GM23338 (cell line): ENCODE measurements around the gene CCDC91. TPM values are rescaled to one million over a fixed set of nuclear protein-coding genes. Genes with fewer than 3 reads are reported as not detected.

ENCODE experiments used
- ATAC-seq: fragments of 200-7000 bp; cut with Tn5 transposase; 3 replicates; pipeline ENCODE4 v1.9.1; 2020
- DNase-seq: peaks from one replicate; pipeline ENCODE4 v3.0.0-alpha.2; 2015; ENCODE audit warnings: low spot score
- H2AFZ ChIP-seq: fragments of 200-600 bp; sonication (generic); 2 replicates; pipeline ENCODE4 v1.8.0; 2016; ENCODE audit warnings: antibody characterized with exemption, mild to moderate bottlenecking, moderate library complexity
- H3F3A ChIP-seq: fragments of 200-600 bp; sonication (generic); replicated peaks from 2 replicates; pipeline ENCODE4 v1.8.0; 2017; ENCODE audit warnings: antibody characterized with exemption, mixed run types, low read depth
- H3K27ac ChIP-seq: fragments of 200-600 bp; sonication (generic); 2 replicates; pipeline ENCODE4 v1.6.1; 2016; ENCODE audit warnings: low read depth
- H3K27me3 ChIP-seq: fragments of 200-600 bp; sonication (generic); 2 replicates; pipeline ENCODE4 v1.8.0; 2016; ENCODE audit warnings: mild to moderate bottlenecking, mixed run types, moderate library complexity; ENCODE audit not compliant: insufficient read depth
- H3K36me3 ChIP-seq: fragments of 200-600 bp; sonication (generic); 2 replicates; pipeline ENCODE4 v1.8.0; 2016; ENCODE audit warnings: mild to moderate bottlenecking; ENCODE audit not compliant: insufficient read depth
- H3K4me1 ChIP-seq: fragments of 200-600 bp; sonication (generic); 2 replicates; pipeline ENCODE4 v1.8.0; 2016; ENCODE audit warnings: mild to moderate bottlenecking, moderate library complexity; ENCODE audit not compliant: insufficient read depth
- H3K4me2 ChIP-seq: fragments of 200-600 bp; sonication (generic); 2 replicates; pipeline ENCODE4 v1.7.1; 2017; ENCODE audit warnings: mixed run types
- H3K4me3 ChIP-seq: fragments of 200-600 bp; sonication (generic); 2 replicates; pipeline ENCODE4 v1.6.1; 2016; ENCODE audit warnings: mixed run types
- H3K79me2 ChIP-seq: fragments of 200-600 bp; sonication (generic); replicated peaks from 2 replicates; pipeline ENCODE4 v1.8.0; 2017; ENCODE audit warnings: mild to moderate bottlenecking; ENCODE audit not compliant: insufficient read depth
- H3K9me2 ChIP-seq: fragments of 200-600 bp; sonication (generic); 2 replicates; pipeline ENCODE4 v1.8.0; 2017; ENCODE audit not compliant: insufficient read depth
- H4K20me1 ChIP-seq: fragments of 200-600 bp; sonication (generic); replicated peaks from 2 replicates; pipeline ENCODE4 v1.8.0; 2017; ENCODE audit warnings: mild to moderate bottlenecking; ENCODE audit not compliant: insufficient read depth
- H3K27ac Mint-ChIP-seq: 2 replicates; pipeline ENCODE4 v1.8.0; 2020; ENCODE audit warnings: inconsistent platforms, mild to moderate bottlenecking, moderate library complexity, mixed read lengths
- H3K27me3 Mint-ChIP-seq: 3 replicates; pipeline ENCODE4 v1.8.0; 2022; ENCODE audit warnings: low read depth, mild to moderate bottlenecking, moderate library complexity, mixed read lengths, inconsistent platforms; ENCODE audit not compliant: insufficient read depth, poor library complexity
- H3K36me3 Mint-ChIP-seq: 3 replicates; pipeline ENCODE4 v1.8.0; 2021; ENCODE audit warnings: low read depth, mild to moderate bottlenecking, inconsistent platforms, moderate library complexity, mixed read lengths
- H3K4me1 Mint-ChIP-seq: 3 replicates; pipeline ENCODE4 v1.8.0; 2020; ENCODE audit warnings: mild to moderate bottlenecking, inconsistent platforms, mixed read lengths
- H3K4me3 Mint-ChIP-seq: 3 replicates; pipeline ENCODE4 v1.8.0; 2021; ENCODE audit warnings: moderate library complexity, mild to moderate bottlenecking, inconsistent platforms, mixed read lengths
- H3K9me3 Mint-ChIP-seq: 3 replicates; pipeline ENCODE4 v1.8.0; 2020; ENCODE audit warnings: moderate library complexity, mild to moderate bottlenecking, inconsistent platforms, mixed read lengths
- CREB1 ChIP-seq: fragments of 250-450 bp; sonication (Bioruptor Pico); IDR thresholded peaks from 2 replicates; pipeline ENCODE4 v1.5.0; 2020; ENCODE audit warnings: low read depth, mild to moderate bottlenecking, moderate library complexity
- CTCF ChIP-seq, 2 experiments: fragments of 200-600 bp in 1 of 2; sonication (generic) in 1 of 2; conservative IDR thresholded peaks; 2 replicates each; pipeline versions ENCODE4 v1.5.1 to v1.6.1; 2016 to 2017; ENCODE audit warnings: antibody characterized with exemption in 2 of 2, low read depth in 2 of 2, mild to moderate bottlenecking in 2 of 2, moderate library complexity in 1 of 2
- EZH2 ChIP-seq: fragments of 200-600 bp; sonication (generic); IDR thresholded peaks from one replicate; pipeline ENCODE4 v1.8.0; 2017; ENCODE audit warnings: antibody characterized with exemption, mild to moderate bottlenecking, low read depth; ENCODE audit not compliant: unreplicated experiment
- EZH2phosphoT487 ChIP-seq: fragments of 200-600 bp; sonication (generic); IDR thresholded peaks from one replicate; pipeline ENCODE4 v1.8.1; 2018; ENCODE audit warnings: antibody characterized with exemption; ENCODE audit not compliant: unreplicated experiment
- JUNB ChIP-seq: IDR thresholded peaks from one replicate; pipeline ENCODE4 v1.6.1; 2016; ENCODE audit warnings: antibody characterized with exemption; ENCODE audit not compliant: unreplicated experiment
- NANOG ChIP-seq: IDR thresholded peaks from 2 replicates; pipeline ENCODE4 v1.6.1; 2016; ENCODE audit warnings: antibody characterized with exemption, borderline replicate concordance
- POLR2AphosphoS5 ChIP-seq: IDR thresholded peaks from 2 replicates; pipeline ENCODE4 v1.6.1; 2016; ENCODE audit warnings: antibody characterized with exemption, low read depth
- ZNF331 ChIP-seq: fragments of 250-450 bp; sonication (Bioruptor Pico); IDR thresholded peaks from 2 replicates; pipeline ENCODE4 v1.5.0; 2020; ENCODE audit warnings: low read depth, mild to moderate bottlenecking, moderate library complexity
- polyA plus RNA-seq: library from polyadenylated mRNA; unstranded; fragments of >200 nt; fragmentation: Nextera tagmentation; extraction: Ambion mirVana; gene quantifications from 2 replicates; pipeline ENCODE4 v1.2.1, GENCODE V29; 2016
- total RNA-seq: library from RNA; depleted of rRNA; stranded (reverse); fragments of >200 nt; shearing (Covaris generic); gene quantifications from 2 replicates; pipeline ENCODE4 v1.2.3, GENCODE V29; 2014
- TF ChIP-seq, protein P1 (sequence below): IDR thresholded peaks from one replicate; pipeline ENCODE4 v1.6.1; 2018; ENCODE audit warnings: antibody characterized with exemption; ENCODE audit not compliant: unreplicated experiment
- TF ChIP-seq, protein P2 (sequence below): fragments of 250-450 bp; sonication (Bioruptor Pico); IDR thresholded peaks from 2 replicates; pipeline ENCODE4 v1.5.0; 2020; ENCODE audit warnings: mild to moderate bottlenecking, moderate library complexity
- TF ChIP-seq, protein P3 (sequence below): IDR thresholded peaks from 2 replicates; pipeline ENCODE4 v1.6.1; 2016; ENCODE audit warnings: antibody characterized with exemption

CCDC91 gene
- total and polyA plus RNA-seq, 2 experiments from 2014 or later: 24.7 to 48.7 TPM

DNA sequence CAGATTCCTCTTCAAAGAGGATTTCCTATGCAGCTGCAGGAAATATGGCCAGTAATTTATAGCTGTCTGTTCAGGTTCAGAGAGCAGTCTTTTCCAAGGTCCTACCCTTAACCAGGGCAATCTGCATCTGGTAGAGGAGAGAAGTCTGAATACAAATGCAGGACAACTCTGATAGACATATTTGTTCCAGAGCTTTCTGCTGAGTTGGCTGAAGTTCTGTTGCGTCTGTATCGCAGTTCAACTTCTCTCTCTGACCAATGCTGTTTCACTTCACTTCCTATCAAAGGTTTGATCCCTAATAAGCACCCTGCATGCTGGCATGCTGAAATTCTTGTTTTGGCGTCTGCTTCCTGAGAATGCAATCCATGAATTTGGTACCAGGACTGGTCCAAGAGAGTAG lies 14.0 kb upstream of the CCDC91 start:
- ATAC-seq (no peak), DNase-seq (no peak)
- H3K4me1 Mint-ChIP-seq: no peaks in the 10 kb centered on the region
- H3K36me3 ChIP-seq: no peaks in the 10 kb centered on the region
- no peak overlapping the region for H2AFZ ChIP-seq
- H3K27me3 ChIP-seq: no peaks in the 10 kb centered on the region
- no peaks in the 10 kb centered on the region for H3K36me3 Mint-ChIP-seq
- H3K27ac Mint-ChIP-seq: no peak overlapping the region
- H3K27me3 Mint-ChIP-seq: peaks cover 4% of the 10 kb centered on the region
- H3K9me3 Mint-ChIP-seq: no peaks in the 10 kb centered on the region
- no peak overlapping the region for H3K4me2 ChIP-seq
- no peaks in the 10 kb centered on the region for H3K4me1 ChIP-seq
- no peaks in the 10 kb centered on the region for H3F3A ChIP-seq
- TF ChIP-seq, protein P1, sequence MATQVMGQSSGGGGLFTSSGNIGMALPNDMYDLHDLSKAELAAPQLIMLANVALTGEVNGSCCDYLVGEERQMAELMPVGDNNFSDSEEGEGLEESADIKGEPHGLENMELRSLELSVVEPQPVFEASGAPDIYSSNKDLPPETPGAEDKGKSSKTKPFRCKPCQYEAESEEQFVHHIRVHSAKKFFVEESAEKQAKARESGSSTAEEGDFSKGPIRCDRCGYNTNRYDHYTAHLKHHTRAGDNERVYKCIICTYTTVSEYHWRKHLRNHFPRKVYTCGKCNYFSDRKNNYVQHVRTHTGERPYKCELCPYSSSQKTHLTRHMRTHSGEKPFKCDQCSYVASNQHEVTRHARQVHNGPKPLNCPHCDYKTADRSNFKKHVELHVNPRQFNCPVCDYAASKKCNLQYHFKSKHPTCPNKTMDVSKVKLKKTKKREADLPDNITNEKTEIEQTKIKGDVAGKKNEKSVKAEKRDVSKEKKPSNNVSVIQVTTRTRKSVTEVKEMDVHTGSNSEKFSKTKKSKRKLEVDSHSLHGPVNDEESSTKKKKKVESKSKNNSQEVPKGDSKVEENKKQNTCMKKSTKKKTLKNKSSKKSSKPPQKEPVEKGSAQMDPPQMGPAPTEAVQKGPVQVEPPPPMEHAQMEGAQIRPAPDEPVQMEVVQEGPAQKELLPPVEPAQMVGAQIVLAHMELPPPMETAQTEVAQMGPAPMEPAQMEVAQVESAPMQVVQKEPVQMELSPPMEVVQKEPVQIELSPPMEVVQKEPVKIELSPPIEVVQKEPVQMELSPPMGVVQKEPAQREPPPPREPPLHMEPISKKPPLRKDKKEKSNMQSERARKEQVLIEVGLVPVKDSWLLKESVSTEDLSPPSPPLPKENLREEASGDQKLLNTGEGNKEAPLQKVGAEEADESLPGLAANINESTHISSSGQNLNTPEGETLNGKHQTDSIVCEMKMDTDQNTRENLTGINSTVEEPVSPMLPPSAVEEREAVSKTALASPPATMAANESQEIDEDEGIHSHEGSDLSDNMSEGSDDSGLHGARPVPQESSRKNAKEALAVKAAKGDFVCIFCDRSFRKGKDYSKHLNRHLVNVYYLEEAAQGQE: no peak
- TF ChIP-seq EZH2phosphoT487 (no peak), CREB1 (CRISPR knock-in tag) (no peak), NANOG (no peak), POLR2AphosphoS5 (no peak), EZH2 (no peak), ZNF331 (no peak), JUNB (no peak), CTCF (conservative IDR thresholded peaks at IDR 0.05; ENCODE audit: low read depth in 2 of 2) (no peak)
- TF ChIP-seq, protein P2, sequence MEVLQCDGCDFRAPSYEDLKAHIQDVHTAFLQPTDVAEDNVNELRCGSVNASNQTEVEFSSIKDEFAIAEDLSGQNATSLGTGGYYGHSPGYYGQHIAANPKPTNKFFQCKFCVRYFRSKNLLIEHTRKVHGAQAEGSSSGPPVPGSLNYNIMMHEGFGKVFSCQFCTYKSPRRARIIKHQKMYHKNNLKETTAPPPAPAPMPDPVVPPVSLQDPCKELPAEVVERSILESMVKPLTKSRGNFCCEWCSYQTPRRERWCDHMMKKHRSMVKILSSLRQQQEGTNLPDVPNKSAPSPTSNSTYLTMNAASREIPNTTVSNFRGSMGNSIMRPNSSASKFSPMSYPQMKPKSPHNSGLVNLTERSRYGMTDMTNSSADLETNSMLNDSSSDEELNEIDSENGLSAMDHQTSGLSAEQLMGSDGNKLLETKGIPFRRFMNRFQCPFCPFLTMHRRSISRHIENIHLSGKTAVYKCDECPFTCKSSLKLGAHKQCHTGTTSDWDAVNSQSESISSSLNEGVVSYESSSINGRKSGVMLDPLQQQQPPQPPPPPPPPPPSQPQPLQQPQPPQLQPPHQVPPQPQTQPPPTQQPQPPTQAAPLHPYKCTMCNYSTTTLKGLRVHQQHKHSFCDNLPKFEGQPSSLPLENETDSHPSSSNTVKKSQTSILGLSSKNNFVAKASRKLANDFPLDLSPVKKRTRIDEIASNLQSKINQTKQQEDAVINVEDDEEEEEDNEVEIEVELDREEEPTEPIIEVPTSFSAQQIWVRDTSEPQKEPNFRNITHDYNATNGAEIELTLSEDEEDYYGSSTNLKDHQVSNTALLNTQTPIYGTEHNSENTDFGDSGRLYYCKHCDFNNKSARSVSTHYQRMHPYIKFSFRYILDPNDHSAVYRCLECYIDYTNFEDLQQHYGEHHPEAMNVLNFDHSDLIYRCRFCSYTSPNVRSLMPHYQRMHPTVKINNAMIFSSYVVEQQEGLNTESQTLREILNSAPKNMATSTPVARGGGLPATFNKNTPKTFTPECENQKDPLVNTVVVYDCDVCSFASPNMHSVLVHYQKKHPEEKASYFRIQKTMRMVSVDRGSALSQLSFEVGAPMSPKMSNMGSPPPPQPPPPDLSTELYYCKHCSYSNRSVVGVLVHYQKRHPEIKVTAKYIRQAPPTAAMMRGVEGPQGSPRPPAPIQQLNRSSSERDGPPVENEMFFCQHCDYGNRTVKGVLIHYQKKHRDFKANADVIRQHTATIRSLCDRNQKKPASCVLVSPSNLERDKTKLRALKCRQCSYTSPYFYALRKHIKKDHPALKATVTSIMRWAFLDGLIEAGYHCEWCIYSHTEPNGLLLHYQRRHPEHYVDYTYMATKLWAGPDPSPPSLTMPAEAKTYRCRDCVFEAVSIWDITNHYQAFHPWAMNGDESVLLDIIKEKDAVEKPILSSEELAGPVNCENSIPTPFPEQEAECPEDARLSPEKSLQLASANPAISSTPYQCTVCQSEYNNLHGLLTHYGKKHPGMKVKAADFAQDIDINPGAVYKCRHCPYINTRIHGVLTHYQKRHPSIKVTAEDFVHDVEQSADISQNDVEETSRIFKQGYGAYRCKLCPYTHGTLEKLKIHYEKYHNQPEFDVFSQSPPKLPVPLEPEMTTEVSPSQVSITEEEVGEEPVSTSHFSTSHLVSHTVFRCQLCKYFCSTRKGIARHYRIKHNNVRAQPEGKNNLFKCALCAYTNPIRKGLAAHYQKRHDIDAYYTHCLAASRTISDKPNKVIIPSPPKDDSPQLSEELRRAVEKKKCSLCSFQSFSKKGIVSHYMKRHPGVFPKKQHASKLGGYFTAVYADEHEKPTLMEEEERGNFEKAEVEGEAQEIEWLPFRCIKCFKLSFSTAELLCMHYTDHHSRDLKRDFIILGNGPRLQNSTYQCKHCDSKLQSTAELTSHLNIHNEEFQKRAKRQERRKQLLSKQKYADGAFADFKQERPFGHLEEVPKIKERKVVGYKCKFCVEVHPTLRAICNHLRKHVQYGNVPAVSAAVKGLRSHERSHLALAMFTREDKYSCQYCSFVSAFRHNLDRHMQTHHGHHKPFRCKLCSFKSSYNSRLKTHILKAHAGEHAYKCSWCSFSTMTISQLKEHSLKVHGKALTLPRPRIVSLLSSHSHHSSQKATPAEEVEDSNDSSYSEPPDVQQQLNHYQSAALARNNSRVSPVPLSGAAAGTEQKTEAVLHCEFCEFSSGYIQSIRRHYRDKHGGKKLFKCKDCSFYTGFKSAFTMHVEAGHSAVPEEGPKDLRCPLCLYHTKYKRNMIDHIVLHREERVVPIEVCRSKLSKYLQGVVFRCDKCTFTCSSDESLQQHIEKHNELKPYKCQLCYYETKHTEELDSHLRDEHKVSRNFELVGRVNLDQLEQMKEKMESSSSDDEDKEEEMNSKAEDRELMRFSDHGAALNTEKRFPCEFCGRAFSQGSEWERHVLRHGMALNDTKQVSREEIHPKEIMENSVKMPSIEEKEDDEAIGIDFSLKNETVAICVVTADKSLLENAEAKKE (CRISPR knock-in tag): no peak
- TF ChIP-seq, protein P3, sequence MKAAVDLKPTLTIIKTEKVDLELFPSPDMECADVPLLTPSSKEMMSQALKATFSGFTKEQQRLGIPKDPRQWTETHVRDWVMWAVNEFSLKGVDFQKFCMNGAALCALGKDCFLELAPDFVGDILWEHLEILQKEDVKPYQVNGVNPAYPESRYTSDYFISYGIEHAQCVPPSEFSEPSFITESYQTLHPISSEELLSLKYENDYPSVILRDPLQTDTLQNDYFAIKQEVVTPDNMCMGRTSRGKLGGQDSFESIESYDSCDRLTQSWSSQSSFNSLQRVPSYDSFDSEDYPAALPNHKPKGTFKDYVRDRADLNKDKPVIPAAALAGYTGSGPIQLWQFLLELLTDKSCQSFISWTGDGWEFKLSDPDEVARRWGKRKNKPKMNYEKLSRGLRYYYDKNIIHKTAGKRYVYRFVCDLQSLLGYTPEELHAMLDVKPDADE: no peak
- no peaks in the 10 kb centered on the region for H3K9me2 ChIP-seq
- H3K79me2 ChIP-seq: no peaks in the 10 kb centered on the region
- no peak overlapping the region for H3K4me3 Mint-ChIP-seq
- H3K27ac ChIP-seq: no peak overlapping the region
- no peaks in the 10 kb centered on the region for H4K20me1 ChIP-seq
- no peak overlapping the region for H3K4me3 ChIP-seq
